Retinal pigment epithelial cell (primary cell): ENCODE data around the gene ZNF324B.
"Not testable (repeated sequence)": the region's sequence is repeated elsewhere in the genome, so short reads cannot be mapped to it uniquely, and the experiment has no call there.

Source experiments
- DNase-seq: peaks from one replicate; pipeline ENCODE4 v3.0.0-alpha.2; 2010; ENCODE audit warnings: low read depth
- H3K4me3 ChIP-seq: 2 replicates; pipeline ENCODE4 v1.5.1; 2011; ENCODE audit warnings: mild to moderate bottlenecking, low read length, control low read depth, moderate library complexity
- TF ChIP-seq, protein P1 (sequence below): conservative IDR thresholded peaks from 2 replicates; pipeline ENCODE4 v1.5.1; 2011; ENCODE audit warnings: low read depth, low read length, control low read depth, inconsistent platforms

The ZNF324B gene

DNA sequence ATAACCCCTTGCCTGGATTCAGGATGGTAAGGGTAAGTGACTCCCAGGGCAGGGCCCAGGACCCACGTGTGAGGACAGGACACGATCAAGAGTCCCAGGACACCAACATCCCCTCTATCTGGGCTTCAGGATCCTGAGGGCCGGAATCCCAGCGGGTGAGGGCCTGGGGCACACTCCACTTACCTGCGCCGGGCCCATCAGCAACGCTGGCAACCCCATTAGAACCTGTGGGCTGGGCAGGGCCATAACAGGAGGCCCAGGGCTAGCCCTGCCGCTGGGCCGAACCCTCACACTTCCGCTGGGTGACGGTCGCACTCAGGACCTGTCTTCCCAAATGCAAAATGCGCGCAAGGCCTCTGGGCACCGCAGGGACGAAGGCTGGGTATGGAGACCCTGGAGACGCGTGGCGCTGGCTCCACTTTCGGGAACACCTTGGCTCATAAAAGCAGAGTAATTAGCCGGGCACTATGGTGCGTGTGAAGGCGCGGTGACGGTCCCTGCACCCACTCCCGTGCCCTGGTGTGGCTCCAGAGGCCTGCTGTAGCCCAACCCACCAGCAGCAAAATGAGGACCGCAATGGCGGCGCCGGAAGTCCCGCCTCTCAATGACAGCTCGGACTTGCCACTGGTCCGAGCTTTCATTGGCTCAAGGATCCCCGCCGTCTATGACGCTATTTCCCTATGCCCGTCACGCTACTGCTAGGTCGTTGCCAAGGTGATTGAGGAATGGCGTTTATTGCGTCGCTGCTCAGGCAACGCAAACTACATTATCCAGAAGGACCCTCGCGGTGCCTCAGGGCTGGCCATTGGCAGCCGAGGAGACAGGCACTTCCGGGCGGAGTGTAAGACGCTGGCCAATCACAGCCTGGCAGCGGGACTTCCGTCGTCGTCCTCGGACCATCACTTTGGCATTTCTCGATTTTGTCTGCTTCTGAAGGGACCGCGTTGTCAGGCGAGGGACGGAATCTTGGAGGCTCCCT, 11.6 kb upstream of the ZNF324B start, which contains the start of gene ZNF132:
TSS of gene ZNF132 (minus strand) at position 578 of the 979 bp plus-strand sequence. CDS start at position 246, 332 bp downstream.
- peak within 1 kb of the TSS; percentile 62 for H3K4me3 ChIP-seq
- TF ChIP-seq, protein P1, sequence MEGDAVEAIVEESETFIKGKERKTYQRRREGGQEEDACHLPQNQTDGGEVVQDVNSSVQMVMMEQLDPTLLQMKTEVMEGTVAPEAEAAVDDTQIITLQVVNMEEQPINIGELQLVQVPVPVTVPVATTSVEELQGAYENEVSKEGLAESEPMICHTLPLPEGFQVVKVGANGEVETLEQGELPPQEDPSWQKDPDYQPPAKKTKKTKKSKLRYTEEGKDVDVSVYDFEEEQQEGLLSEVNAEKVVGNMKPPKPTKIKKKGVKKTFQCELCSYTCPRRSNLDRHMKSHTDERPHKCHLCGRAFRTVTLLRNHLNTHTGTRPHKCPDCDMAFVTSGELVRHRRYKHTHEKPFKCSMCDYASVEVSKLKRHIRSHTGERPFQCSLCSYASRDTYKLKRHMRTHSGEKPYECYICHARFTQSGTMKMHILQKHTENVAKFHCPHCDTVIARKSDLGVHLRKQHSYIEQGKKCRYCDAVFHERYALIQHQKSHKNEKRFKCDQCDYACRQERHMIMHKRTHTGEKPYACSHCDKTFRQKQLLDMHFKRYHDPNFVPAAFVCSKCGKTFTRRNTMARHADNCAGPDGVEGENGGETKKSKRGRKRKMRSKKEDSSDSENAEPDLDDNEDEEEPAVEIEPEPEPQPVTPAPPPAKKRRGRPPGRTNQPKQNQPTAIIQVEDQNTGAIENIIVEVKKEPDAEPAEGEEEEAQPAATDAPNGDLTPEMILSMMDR = no peak
- peak; percentile 98 for DNase-seq

DNA sequence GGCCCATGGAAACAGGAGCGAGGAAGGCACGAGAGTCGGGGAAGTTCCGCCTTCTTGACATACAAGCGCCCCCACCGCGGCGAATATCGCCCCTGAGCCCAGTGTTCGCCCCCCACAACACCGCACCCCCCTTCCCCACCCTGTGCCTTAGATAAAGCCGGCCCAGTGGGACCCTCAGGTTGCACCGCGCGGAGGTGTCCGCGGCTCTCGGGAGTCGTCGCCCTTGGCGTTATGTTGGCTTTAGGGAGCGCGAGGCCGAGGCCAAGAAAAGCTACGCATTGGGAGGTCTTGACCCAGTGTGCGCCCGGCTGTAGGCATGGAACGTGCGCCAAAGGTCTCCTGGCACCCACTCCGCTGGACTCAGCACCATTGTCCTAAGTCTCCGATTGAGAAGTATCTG, 10.9 kb upstream of the ZNF324B start:
- TF ChIP-seq, protein P1 = no peak
- peak overlapping the region; percentile 62 for H3K4me3 ChIP-seq
- DNase-seq = no peak

DNA sequence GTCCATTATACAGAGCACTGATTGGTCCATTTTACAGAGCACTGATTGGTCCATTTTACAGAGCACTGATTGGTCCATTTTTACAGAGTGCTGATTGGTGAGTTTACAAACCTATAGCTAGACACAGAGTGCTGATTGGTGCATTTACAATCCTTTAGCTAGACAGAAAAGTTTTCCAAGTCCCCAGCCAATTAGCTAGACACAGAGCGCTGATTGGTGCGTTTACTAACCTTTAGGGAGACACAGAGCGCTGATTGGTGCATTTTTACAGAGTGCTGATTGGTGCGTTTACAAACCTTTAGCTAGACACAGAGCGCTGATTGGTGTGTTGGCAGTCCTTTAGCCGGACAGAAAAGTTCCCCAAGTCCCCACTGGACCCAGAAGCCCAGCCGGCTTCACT, 8.4 kb upstream of the ZNF324B start:
- H3K4me3 ChIP-seq, DNase-seq: not testable (repeated sequence)

DNA sequence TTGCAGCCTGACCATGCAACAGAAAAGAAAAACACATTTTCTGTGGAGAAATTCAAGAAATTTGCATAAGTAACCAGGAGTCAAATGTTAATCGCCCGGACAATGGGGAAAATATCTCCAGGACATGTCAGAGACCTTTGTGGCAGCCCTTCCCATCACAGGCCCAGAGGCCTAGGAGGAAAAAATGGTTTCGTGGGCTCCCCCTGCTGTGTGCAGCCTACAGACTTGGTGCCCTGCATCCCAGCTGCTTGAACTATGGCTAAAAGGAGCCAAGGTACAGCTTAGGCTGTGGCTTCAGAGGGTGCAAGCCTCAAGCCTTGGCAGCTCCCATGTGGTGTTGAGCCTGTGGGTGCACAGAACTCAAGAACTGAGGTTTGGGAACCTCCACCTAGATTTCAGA, 2.6 kb upstream of the ZNF324B start:
- not testable (repeated sequence) for DNase-seq, H3K4me3 ChIP-seq

DNA sequence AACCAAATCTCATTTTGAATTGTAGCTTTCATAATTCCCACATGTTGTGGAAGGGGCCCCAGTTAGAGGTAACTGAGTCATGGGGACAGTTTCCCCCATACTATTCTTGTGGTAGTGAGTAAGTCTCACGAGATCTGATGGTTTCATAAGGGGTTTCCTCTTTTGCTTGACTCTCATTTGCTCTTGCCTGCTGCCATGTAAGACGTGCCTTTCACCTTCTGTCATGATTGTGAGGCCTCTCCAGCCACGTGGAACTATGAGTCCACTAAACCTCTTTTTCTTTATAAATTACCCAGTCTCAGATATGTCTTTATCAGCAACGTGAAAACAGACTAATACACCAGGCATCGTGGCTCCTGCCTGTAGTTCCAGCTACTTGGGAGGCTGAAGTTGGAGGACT, 1.4 kb upstream of the ZNF324B start:
- H3K4me3 ChIP-seq, DNase-seq: not testable (repeated sequence)

DNA sequence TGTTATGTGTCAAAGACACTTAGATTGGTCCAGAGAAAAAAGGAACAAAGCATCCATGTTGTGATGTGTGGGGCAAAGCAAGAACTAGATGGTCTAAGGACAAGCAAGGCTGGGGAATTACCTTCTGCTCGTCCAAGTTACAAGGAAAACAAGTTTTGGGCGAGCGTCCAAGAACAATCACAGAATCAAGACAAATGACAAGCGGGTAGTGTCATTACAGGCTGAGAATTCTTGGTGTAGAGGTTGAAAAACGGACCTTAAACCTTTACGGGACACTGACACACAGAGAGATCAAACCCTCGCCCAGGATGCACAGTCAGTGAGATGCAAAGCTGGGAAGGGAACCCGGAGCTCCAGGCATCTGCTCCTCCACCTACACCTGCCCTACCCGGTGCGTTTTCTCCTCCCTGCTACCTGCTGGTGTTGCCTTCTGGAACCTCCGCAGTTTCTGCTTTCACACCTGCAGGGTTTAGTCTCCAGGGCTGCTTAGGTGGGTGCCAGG, 515 bp upstream of the ZNF324B start:
- peak overlapping the region; percentile 71 for H3K4me3 ChIP-seq
- TF ChIP-seq, protein P1 = no peak
- no peak for DNase-seq

DNA sequence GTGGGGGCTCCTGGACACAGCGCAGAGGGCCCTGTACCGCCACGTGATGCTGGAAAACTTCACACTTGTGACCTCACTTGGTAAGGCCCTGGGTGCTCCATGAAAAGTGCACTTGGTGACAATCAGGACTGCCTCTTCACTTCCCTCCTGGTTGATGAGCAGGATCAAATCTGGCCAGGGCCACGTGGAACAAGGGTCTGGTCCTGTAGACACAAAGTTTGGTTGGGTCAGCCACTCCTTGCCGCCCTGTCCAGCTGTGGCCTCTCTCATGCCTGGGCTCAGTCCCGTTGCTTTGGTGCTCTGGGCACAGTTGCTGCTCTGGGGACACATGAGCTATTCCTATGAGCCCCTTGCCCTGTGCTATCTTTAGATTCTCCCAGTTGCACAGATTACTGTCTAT, 2.3 kb downstream of the ZNF324B start:
- no peak for DNase-seq
- TF ChIP-seq, protein P1 = no peak
- no peak overlapping the region for H3K4me3 ChIP-seq

DNA sequence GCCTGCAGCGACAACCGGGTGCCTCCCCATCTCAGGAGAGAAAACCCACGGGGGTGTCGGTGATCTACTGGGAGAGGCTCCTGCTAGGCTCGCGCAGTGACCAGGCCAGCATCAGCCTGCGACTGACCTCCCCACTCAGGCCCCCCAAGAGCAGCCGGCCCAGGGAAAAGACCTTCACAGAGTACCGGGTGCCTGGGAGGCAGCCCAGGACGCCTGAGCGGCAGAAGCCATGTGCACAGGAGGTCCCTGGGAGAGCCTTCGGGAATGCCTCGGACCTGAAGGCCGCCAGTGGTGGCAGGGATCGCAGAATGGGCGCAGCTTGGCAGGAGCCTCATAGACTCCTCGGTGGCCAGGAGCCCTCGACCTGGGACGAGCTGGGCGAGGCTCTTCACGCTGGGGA, 3.9 kb downstream of the ZNF324B start:
- TF ChIP-seq, protein P1 = no peak
- DNase-seq = no peak
- no peak overlapping the region for H3K4me3 ChIP-seq
